Liver (tissue), 3 donors: Measurements from ENCODE around the gene ADAMTS6.

Source experiments
- GABPA ChIP-seq, 2 donors: IDR thresholded peaks in 1 of 2; conservative IDR thresholded peaks in 1 of 2; 2 replicates each; pipeline ENCODE4 v1.6.1; 2016; ENCODE audit warnings: antibody characterized with exemption in 2 of 2, mild to moderate bottlenecking in 1 of 2, moderate library complexity in 1 of 2
- JUND ChIP-seq, 2 donors: IDR thresholded peaks; 2 replicates each; pipeline ENCODE4 v1.6.1; 2016; ENCODE audit warnings: antibody characterized with exemption in 2 of 2
- SP1 ChIP-seq: IDR thresholded peaks from 2 replicates; pipeline ENCODE4 v1.6.1; 2018; ENCODE audit warnings: antibody characterized with exemption, mild to moderate bottlenecking
- TAF1 ChIP-seq: conservative IDR thresholded peaks from 2 replicates; pipeline ENCODE4 v1.6.1; 2016; ENCODE audit warnings: antibody characterized with exemption, mild to moderate bottlenecking
- TF ChIP-seq, protein P1 (sequence below): IDR thresholded peaks from 2 replicates; pipeline ENCODE4 v1.6.1; 2016; ENCODE audit warnings: antibody characterized with exemption
- TF ChIP-seq, protein P2 (sequence below): fragments of 150-350 bp; IDR thresholded peaks from 2 replicates; pipeline ENCODE4 v1.5.1; 2017; ENCODE audit warnings: improper control_type of control experiment, low read depth, low read length; ENCODE audit not compliant: missing input control
- donor health status: healthy.
- donor health status: healthy.

- TF ChIP-seq SP1 (no peak), TAF1 (no peak), JUND (IDR thresholded peaks at IDR 0.05) (no peak), GABPA (IDR thresholded peaks at IDR 0.05 in 1 of 2, conservative IDR thresholded peaks at IDR 0.05 in 1 of 2) (no peak)
- TF ChIP-seq, protein P1, sequence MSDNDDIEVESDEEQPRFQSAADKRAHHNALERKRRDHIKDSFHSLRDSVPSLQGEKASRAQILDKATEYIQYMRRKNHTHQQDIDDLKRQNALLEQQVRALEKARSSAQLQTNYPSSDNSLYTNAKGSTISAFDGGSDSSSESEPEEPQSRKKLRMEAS, result no peak
- TF ChIP-seq, protein P2, sequence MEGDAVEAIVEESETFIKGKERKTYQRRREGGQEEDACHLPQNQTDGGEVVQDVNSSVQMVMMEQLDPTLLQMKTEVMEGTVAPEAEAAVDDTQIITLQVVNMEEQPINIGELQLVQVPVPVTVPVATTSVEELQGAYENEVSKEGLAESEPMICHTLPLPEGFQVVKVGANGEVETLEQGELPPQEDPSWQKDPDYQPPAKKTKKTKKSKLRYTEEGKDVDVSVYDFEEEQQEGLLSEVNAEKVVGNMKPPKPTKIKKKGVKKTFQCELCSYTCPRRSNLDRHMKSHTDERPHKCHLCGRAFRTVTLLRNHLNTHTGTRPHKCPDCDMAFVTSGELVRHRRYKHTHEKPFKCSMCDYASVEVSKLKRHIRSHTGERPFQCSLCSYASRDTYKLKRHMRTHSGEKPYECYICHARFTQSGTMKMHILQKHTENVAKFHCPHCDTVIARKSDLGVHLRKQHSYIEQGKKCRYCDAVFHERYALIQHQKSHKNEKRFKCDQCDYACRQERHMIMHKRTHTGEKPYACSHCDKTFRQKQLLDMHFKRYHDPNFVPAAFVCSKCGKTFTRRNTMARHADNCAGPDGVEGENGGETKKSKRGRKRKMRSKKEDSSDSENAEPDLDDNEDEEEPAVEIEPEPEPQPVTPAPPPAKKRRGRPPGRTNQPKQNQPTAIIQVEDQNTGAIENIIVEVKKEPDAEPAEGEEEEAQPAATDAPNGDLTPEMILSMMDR, result no peak
These were observed 44.0 kb upstream of the ADAMTS6 start for GRCh38 chr5:65525726-65526125.
